Thoracic aorta (tissue), 2 donors: ENCODE results near the gene NKAIN1. TPM values are rescaled to one million over a fixed set of nuclear protein-coding genes. Genes with fewer than 3 reads are reported as not detected.
"Not testable (repeated sequence)": the region's sequence is repeated elsewhere in the genome, so short reads cannot be mapped to it uniquely, and the experiment has no call there.

Experiments used
- ATAC-seq: fragments of 150-250 bp; one replicate; pipeline ENCODE4 v1.8.0; 2017; ENCODE audit warnings: low read depth; ENCODE audit not compliant: insufficient number of reproducible peaks, low FRiP score
- DNase-seq: peaks from one replicate; pipeline ENCODE4 v3.0.0-alpha.2; 2020; ENCODE audit warnings: low spot score
- H3K27ac ChIP-seq, 2 donors: fragments of 200-600 bp; sonication (generic); 1 replicate in 1 of 2; 2 replicates in 1 of 2; pipeline ENCODE4 v1.5.1; 2016; ENCODE audit warnings: mild to moderate bottlenecking in 2 of 2, moderate library complexity in 2 of 2
- H3K27me3 ChIP-seq: fragments of 200-600 bp; sonication (generic); replicated peaks from 2 replicates; pipeline ENCODE4 v1.6.0; 2016; ENCODE audit warnings: mild to moderate bottlenecking; ENCODE audit not compliant: insufficient read depth
- H3K36me3 ChIP-seq: fragments of 200-600 bp; sonication (generic); one replicate; pipeline ENCODE4 v1.5.1; 2016
- H3K4me1 ChIP-seq, 2 donors: fragments of 200-600 bp; sonication (generic); 1 replicate in 1 of 2; 2 replicates in 1 of 2; pipeline versions ENCODE4 v1.5.1 to v1.6.0; 2016; ENCODE audit warnings: low read depth in 2 of 2, mild to moderate bottlenecking in 1 of 2; ENCODE audit not compliant: control insufficient read depth in 1 of 2
- H3K4me3 ChIP-seq: fragments of 200-600 bp; sonication (generic); 2 replicates; pipeline ENCODE4 v1.5.1; 2016; ENCODE audit warnings: mild to moderate bottlenecking
- H3K9me3 ChIP-seq: fragments of 200-600 bp; sonication (generic); 2 replicates; pipeline ENCODE4 v1.5.1; 2016
- total RNA-seq, 2 donors: library from RNA; depleted of rRNA; stranded (reverse); fragments of >200 nt; gene quantifications; one replicate each; pipeline versions ENCODE4 v1.1.0 to v1.2.3, GENCODE V29; 2016
- TF ChIP-seq, protein P1 (sequence below): fragments of 200-600 bp; sonication (generic); IDR thresholded peaks from one replicate; pipeline ENCODE4 v1.5.1; 2019; ENCODE audit warnings: antibody characterized with exemption

Gene NKAIN1
- not detected for total RNA-seq

DNA sequence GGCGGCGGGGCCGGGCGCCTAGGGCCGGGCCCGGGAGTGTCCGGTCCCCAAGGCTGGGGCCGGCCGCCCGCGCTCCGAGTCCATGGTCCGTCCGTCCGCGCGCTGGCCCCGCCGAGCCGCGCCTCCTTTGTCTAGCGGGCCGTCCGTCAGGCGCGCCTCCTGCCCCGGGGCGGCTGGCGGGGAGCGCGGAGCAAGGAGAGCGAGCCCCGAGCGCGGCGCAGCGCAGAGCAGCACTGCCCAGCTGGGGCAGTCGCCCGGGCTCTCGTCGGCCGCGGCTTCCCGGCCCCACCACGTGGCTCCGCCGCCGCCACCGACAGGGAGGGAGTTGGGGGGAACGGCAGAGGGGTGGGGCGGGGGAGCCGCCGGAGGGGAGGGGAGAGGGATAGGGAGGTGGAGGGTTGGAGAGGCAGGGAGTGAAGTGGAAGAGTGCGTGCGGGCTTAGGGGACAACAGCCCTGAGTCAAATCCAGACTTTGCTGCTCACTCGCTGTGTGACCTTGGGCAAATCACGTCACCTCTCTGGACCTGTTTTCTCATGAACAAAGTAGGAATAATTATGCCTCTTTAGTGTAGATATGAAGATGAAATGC lies at the start of gene NKAIN1:
Gene NKAIN1, minus strand, starts transcription at position 235 of the 589 bp plus-strand sequence. CDS start 340 bp downstream, outside the sequence.
- TF ChIP-seq, protein P1, sequence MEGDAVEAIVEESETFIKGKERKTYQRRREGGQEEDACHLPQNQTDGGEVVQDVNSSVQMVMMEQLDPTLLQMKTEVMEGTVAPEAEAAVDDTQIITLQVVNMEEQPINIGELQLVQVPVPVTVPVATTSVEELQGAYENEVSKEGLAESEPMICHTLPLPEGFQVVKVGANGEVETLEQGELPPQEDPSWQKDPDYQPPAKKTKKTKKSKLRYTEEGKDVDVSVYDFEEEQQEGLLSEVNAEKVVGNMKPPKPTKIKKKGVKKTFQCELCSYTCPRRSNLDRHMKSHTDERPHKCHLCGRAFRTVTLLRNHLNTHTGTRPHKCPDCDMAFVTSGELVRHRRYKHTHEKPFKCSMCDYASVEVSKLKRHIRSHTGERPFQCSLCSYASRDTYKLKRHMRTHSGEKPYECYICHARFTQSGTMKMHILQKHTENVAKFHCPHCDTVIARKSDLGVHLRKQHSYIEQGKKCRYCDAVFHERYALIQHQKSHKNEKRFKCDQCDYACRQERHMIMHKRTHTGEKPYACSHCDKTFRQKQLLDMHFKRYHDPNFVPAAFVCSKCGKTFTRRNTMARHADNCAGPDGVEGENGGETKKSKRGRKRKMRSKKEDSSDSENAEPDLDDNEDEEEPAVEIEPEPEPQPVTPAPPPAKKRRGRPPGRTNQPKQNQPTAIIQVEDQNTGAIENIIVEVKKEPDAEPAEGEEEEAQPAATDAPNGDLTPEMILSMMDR = no peak
- Histone ChIP-seq H3K27ac (no peak within 1 kb of the TSS), H3K36me3 (no peaks in the 10 kb centered on the region), H3K9me3 (no peaks in the 10 kb centered on the region), H3K4me3 (peak within 1 kb of the TSS; percentile 54), H3K27me3 (peaks cover 8% of the 10 kb centered on the region), H3K4me1 (peaks cover 4 to 9% of the 10 kb centered on the region in 2 donors)
- ATAC-seq (no peak), DNase-seq (no peak)

DNA sequence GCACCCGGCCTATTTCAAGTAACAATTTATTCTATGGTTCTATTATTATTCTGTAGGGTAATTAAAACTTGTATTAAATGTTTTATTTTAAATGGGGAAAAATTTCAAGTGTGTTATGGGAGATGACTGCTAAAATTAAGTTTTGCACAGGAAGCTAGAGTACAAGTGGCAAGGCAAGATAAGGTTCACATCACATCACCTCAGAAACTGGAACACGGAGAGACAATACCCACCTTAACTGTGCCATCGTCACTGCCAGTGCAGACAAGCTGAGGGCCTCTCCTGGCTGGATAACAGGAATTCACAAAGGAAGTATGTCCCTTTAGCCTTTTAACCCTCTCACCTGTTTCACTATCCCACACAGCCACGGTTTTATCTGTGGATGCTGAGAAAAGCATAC lies 49.3 kb upstream of the NKAIN1 start:
- Histone ChIP-seq H3K36me3 (peaks cover 48% of the 10 kb centered on the region), H3K9me3 (no peaks in the 10 kb centered on the region), H3K4me3 (no peak overlapping the region), H3K4me1 (no peaks in the 10 kb centered on the region), H3K27ac (no peak overlapping the region), H3K27me3 (no peaks in the 10 kb centered on the region)
- TF ChIP-seq, protein P1 = no peak
- no peak for DNase-seq
- ATAC-seq = no peak

DNA sequence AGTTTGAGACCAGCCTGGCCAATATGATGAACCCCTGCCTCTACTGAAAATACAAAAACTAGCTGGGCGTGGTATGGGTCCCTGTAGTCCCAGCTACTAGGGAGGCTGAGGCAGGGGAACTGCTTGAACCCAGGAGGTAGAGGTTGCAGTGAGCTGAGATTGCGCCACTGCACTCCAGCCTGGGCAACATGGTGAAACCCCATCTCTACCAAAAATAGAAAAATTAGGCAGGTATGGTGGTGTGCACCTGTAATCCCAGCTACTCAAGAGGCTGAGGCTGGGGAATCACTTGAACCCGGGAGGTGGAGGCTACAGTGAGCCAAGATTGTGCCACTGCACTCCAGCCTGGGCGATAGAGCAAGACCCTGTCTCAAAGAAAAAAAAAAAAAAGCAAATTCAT lies 48.1 kb upstream of the NKAIN1 start:
- not testable (repeated sequence) for H3K4me3 ChIP-seq, H3K9me3 ChIP-seq, H3K4me1 ChIP-seq, H3K27me3 ChIP-seq, DNase-seq, ATAC-seq, H3K27ac ChIP-seq
- H3K36me3 ChIP-seq = peaks cover 43% of the 10 kb centered on the region

DNA sequence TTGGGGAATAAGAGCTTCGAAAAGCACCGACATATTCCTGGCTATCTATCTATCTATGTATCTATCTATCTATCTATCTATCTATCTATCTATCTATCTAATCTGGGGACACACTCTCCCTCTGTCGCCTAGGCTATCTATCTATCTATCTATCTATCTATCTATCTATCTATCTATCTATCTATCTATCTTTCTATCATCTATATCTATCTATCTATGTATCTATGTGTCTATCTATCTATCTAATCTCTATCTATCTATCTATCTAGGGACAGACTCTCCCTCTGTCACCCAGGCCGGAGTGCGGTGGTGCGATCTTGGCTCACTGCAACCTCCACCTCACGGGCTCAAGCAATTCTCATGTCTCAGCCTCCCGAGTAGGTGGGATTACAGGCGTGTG lies 42.7 kb upstream of the NKAIN1 start:
- H3K27ac ChIP-seq, H3K9me3 ChIP-seq, H3K4me1 ChIP-seq, DNase-seq, ATAC-seq, H3K4me3 ChIP-seq, H3K27me3 ChIP-seq: not testable (repeated sequence)
- H3K36me3 ChIP-seq = peaks cover 21% of the 10 kb centered on the region

DNA sequence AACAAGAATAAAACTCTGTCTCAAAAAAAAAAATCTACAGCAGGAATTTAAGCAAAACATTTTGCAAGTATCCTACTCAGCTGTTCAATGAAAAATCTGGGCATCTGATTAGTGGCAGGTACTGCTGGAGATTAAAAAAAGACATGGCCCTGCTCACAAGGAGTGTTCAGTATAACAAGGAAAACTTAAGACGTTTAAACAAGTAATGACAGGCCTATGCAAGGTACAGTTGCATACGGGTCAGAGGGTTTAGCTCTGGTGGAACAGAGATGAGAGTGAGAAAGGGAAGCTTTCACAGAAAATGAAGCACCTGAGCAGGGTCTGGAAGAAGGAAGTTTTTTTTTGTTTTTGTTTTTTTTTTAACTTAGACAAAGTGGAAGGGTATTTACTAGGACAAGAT lies 33.9 kb upstream of the NKAIN1 start:
- H3K36me3 ChIP-seq = peaks cover 23% of the 10 kb centered on the region
- ATAC-seq = no peak
- no peak overlapping the region for H3K27ac ChIP-seq
- no peaks in the 10 kb centered on the region for H3K9me3 ChIP-seq
- no peaks in the 10 kb centered on the region for H3K27me3 ChIP-seq
- H3K4me3 ChIP-seq = no peak overlapping the region
- TF ChIP-seq, protein P1 = no peak
- no peaks in the 10 kb centered on the region for H3K4me1 ChIP-seq
- no peak for DNase-seq

DNA sequence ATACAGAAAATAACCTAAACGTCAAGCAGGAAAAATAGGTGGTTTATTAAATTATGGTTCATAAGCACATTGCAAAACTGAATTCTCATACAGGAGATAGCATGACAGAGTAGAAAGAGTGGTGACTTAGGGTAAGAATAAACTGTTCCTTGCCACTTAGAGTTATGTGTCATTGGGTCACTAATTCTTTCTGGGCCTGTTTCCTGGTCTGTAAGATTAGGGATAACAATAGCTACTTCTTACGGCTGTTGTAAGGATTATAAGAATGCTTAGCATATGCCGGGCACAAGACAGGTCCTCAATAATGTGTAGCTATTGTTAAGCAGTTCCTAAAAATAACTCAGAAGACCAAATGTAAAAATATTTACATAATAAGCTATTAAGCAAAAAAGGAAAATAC lies 32.7 kb upstream of the NKAIN1 start:
- TF ChIP-seq, protein P1 = no peak
- Histone ChIP-seq H3K9me3 (no peaks in the 10 kb centered on the region), H3K4me1 (no peaks in the 10 kb centered on the region), H3K27ac (no peak overlapping the region), H3K27me3 (no peaks in the 10 kb centered on the region), H3K4me3 (no peak overlapping the region), H3K36me3 (peaks cover 31% of the 10 kb centered on the region)
- DNase-seq (no peak), ATAC-seq (no peak)
